ENCODE measurements around the gene TCF4. TPM values are rescaled to one million over a fixed set of nuclear protein-coding genes. Genes with fewer than 3 reads are reported as not detected.

The TCF4 gene
- total and polyA plus RNA-seq, 2 of the 13 experiments (the other 11 are each of a cell fraction or from before 2014, with no cell fraction given), result not detected

- Histone ChIP-seq H2AFZ (ENCODE audit: low read length) (no peak overlapping the region), H3K27ac (ENCODE audit: extremely low read length, insufficient read depth, low read length) (no peak overlapping the region), H3K27me3 (ENCODE audit: control insufficient read depth in 1 of 2, insufficient read depth in 2 of 2, low read length in 2 of 2) (no peaks in the 10 kb centered on the region; a peak in 1 of 5 replicates), H3K9ac (ENCODE audit: insufficient read depth, low read depth, low read length) (no peak overlapping the region), H4K20me1 (ENCODE audit: insufficient read depth, low read length) (no peaks in the 10 kb centered on the region), H3K79me2 (ENCODE audit: insufficient read depth, low read length) (no peaks in the 10 kb centered on the region), H3K4me3 (replicated peaks in 1 of 3; ENCODE audit: insufficient read depth in 1 of 3, low read depth in 2 of 3, low read length in 3 of 3) (no peak overlapping the region), H3K36me3 (replicated peaks in 1 of 2; ENCODE audit: control insufficient read depth in 1 of 2, insufficient read depth in 2 of 2, low read length in 2 of 2) (no peaks in the 10 kb centered on the region), H3K4me2 (ENCODE audit: low read depth, low read length) (no peak overlapping the region), H3K4me1 (ENCODE audit: insufficient read depth, low read length) (no peaks in the 10 kb centered on the region), H3K9me3 (ENCODE audit: low read length) (peaks cover 20% of the 10 kb centered on the region; the same call in 1 of the 2 replicates)
- DNase-seq (ENCODE audit: low spot score), result no peak
- no TSS peak for BruUV-seq (replicated peaks)
- intact Hi-C loops (cut with micrococcal nuclease; ENCODE audit: unreplicated experiment), result no loop called here
- ChIA-PET POLR2A (no interaction called here), CTCF (ENCODE audit: low intra/inter-chr PET ratio, low total read pairs) (no interaction called here)
- ATAC-seq, result no peak
- peak; percentile 66 to 80 for TF ChIP-seq MAFK (conservative IDR thresholded peaks at IDR 0.05 in 1 of 2, IDR thresholded peaks at IDR 0.05 in 1 of 2; ENCODE audit: low read length in 2 of 2)
- TF ChIP-seq MAFF (IDR thresholded peaks at IDR 0.05; ENCODE audit: low read depth, low read length), result peak; percentile 76
- TF ChIP-seq ZSCAN9 (CRISPR knock-in tag; IDR thresholded peaks at IDR 0.05; ENCODE audit: borderline replicate concordance), result no peak
- 0% methylated on average over 2 of the region's 2 CpGs for WGBS (ENCODE audit: low lambda C conversion rate)
- no peak for FAIRE-seq
- in situ Hi-C loops (cut with HindIII; ENCODE audit: extremely low pct_ligation_motif_present, low pct_unique_long_range_greater_than_20kb), result no loop called here
These were observed 37.9 kb upstream of the TCF4 start for GRCh38 chr18:55625901-55626300.

- no peak overlapping the region for H3K4me2 ChIP-seq (ENCODE audit: low read depth, low read length)
- FAIRE-seq (no peak), ATAC-seq (no peak), DNase-seq (ENCODE audit: low spot score) (no peak)
- no peak overlapping the region for H2AFZ ChIP-seq (ENCODE audit: low read length)
- no peaks in the 10 kb centered on the region for H4K20me1 ChIP-seq (ENCODE audit: insufficient read depth, low read length)
- intact Hi-C loops (cut with micrococcal nuclease; ENCODE audit: unreplicated experiment) (no loop called here), in situ Hi-C loops (cut with HindIII; ENCODE audit: extremely low pct_ligation_motif_present, low pct_unique_long_range_greater_than_20kb) (no loop called here)
- ChIA-PET POLR2A (no interaction called here), CTCF (ENCODE audit: low intra/inter-chr PET ratio, low total read pairs) (no interaction called here)
- H3K36me3 ChIP-seq (replicated peaks in 1 of 2; ENCODE audit: control insufficient read depth in 1 of 2, insufficient read depth in 2 of 2, low read length in 2 of 2), result no peaks in the 10 kb centered on the region
- 0% methylated on average over 3 of the region's 3 CpGs for WGBS (ENCODE audit: low lambda C conversion rate)
- H3K27me3 ChIP-seq (ENCODE audit: control insufficient read depth in 1 of 2, insufficient read depth in 2 of 2, low read length in 2 of 2), result no peaks in the 10 kb centered on the region
- no peak overlapping the region for H3K4me3 ChIP-seq (replicated peaks in 1 of 3; ENCODE audit: insufficient read depth in 1 of 3, low read depth in 2 of 3, low read length in 3 of 3)
- no peak overlapping the region for H3K27ac ChIP-seq (ENCODE audit: extremely low read length, insufficient read depth, low read length)
- H3K9me3 ChIP-seq (ENCODE audit: low read length), result peaks cover 21% of the 10 kb centered on the region; the same call in 1 of the 2 replicates
- no peaks in the 10 kb centered on the region for H3K4me1 ChIP-seq (ENCODE audit: insufficient read depth, low read length)
- no peak overlapping the region for H3K9ac ChIP-seq (ENCODE audit: insufficient read depth, low read depth, low read length)
- no peaks in the 10 kb centered on the region for H3K79me2 ChIP-seq (ENCODE audit: insufficient read depth, low read length)
- no TSS peak for BruUV-seq (replicated peaks)
- no peak for TF ChIP-seq ZNF121 (CRISPR knock-in tag; IDR thresholded peaks at IDR 0.05)
- TF ChIP-seq ZNF800 (CRISPR knock-in tag; IDR thresholded peaks at IDR 0.05), result no peak
- no peak for TF ChIP-seq RNF219 (CRISPR knock-in tag; IDR thresholded peaks at IDR 0.05)
- TF ChIP-seq LCORL (IDR thresholded peaks at IDR 0.05), result no peak
- no peak for TF ChIP-seq LCORL (CRISPR knock-in tag; IDR thresholded peaks at IDR 0.05)
- no peak for TF ChIP-seq SYNCRIP (IDR thresholded peaks at IDR 0.05; ENCODE audit: insufficient read depth, low read depth, low read length)
- TF ChIP-seq, protein P1, sequence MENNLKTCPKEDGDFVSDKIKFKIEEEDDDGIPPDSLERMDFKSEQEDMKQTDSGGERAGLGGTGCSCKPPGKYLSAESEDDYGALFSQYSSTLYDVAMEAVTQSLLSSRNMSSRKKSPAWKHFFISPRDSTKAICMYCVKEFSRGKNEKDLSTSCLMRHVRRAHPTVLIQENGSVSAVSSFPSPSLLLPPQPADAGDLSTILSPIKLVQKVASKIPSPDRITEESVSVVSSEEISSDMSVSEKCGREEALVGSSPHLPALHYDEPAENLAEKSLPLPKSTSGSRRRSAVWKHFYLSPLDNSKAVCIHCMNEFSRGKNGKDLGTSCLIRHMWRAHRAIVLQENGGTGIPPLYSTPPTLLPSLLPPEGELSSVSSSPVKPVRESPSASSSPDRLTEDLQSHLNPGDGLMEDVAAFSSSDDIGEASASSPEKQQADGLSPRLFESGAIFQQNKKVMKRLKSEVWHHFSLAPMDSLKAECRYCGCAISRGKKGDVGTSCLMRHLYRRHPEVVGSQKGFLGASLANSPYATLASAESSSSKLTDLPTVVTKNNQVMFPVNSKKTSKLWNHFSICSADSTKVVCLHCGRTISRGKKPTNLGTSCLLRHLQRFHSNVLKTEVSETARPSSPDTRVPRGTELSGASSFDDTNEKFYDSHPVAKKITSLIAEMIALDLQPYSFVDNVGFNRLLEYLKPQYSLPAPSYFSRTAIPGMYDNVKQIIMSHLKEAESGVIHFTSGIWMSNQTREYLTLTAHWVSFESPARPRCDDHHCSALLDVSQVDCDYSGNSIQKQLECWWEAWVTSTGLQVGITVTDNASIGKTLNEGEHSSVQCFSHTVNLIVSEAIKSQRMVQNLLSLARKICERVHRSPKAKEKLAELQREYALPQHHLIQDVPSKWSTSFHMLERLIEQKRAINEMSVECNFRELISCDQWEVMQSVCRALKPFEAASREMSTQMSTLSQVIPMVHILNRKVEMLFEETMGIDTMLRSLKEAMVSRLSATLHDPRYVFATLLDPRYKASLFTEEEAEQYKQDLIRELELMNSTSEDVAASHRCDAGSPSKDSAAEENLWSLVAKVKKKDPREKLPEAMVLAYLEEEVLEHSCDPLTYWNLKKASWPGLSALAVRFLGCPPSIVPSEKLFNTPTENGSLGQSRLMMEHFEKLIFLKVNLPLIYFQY (CRISPR knock-in tag; IDR thresholded peaks at IDR 0.05; ENCODE audit: borderline replicate concordance), result no peak
- TF ChIP-seq HOXD1 (CRISPR knock-in tag; IDR thresholded peaks at IDR 0.05), result no peak
- TF ChIP-seq IKZF1 (IDR thresholded peaks at IDR 0.05), result no peak
These were observed 35.6 kb upstream of the TCF4 start for GRCh38 chr18:55623626-55624025.

Data from HepG2 (cell line).